BE2C (cell line): ENCODE results near the gene BLID.

Experiments used
- DNase-seq: peaks from one replicate; pipeline ENCODE4 v3.0.0-alpha.2; 2020
- H3K27me3 ChIP-seq: fragments of 250-450 bp; sonication (Bioruptor Pico); 2 replicates; pipeline ENCODE4 v1.5.1; 2020; ENCODE audit warnings: mild to moderate bottlenecking
- H3K36me3 ChIP-seq: fragments of 250-450 bp; sonication (Bioruptor Pico); 2 replicates; pipeline ENCODE4 v1.5.1; 2020; ENCODE audit warnings: mild to moderate bottlenecking
- H3K4me1 ChIP-seq: fragments of 250-450 bp; sonication (Bioruptor Pico); 2 replicates; pipeline ENCODE4 v1.5.1; 2020
- H3K4me3 ChIP-seq: 2 replicates; pipeline ENCODE4 v1.5.1; 2011; ENCODE audit warnings: low read depth, low read length
- H3K9me3 ChIP-seq: fragments of 250-450 bp; sonication (Bioruptor Pico); 2 replicates; pipeline ENCODE4 v1.5.1; 2020
- TF ChIP-seq, protein P1 (sequence below): IDR thresholded peaks from 2 replicates; pipeline ENCODE4 v1.5.1; 2012; ENCODE audit warnings: mild to moderate bottlenecking, low read depth, low read length

BLID gene

DNA sequence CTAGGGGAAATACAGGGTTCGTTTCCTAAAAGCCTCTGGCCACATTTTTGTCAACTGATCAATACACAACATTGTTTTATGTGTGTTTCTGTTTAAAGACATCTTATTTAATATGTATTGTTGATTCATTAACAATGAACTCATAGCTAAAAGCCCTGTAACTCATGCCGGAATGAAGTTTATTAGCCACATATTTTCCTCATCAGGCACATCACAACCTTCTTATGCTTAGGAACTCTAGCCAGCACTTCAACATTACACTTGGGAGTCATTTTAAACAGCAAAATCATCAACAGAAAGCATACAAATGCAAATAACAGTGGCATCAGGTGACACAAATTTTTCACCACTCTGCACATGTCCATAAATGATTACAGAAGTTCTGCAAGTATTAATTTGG is 15.1 kb upstream of the BLID start:
- DNase-seq, result no peak
- no peak overlapping the region for H3K4me3 ChIP-seq
- H3K9me3 ChIP-seq, result no peaks in the 10 kb centered on the region
- no peaks in the 10 kb centered on the region for H3K27me3 ChIP-seq
- H3K4me1 ChIP-seq, result no peaks in the 10 kb centered on the region
- TF ChIP-seq, protein P1, sequence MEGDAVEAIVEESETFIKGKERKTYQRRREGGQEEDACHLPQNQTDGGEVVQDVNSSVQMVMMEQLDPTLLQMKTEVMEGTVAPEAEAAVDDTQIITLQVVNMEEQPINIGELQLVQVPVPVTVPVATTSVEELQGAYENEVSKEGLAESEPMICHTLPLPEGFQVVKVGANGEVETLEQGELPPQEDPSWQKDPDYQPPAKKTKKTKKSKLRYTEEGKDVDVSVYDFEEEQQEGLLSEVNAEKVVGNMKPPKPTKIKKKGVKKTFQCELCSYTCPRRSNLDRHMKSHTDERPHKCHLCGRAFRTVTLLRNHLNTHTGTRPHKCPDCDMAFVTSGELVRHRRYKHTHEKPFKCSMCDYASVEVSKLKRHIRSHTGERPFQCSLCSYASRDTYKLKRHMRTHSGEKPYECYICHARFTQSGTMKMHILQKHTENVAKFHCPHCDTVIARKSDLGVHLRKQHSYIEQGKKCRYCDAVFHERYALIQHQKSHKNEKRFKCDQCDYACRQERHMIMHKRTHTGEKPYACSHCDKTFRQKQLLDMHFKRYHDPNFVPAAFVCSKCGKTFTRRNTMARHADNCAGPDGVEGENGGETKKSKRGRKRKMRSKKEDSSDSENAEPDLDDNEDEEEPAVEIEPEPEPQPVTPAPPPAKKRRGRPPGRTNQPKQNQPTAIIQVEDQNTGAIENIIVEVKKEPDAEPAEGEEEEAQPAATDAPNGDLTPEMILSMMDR, result no peak
- H3K36me3 ChIP-seq, result no peaks in the 10 kb centered on the region

DNA sequence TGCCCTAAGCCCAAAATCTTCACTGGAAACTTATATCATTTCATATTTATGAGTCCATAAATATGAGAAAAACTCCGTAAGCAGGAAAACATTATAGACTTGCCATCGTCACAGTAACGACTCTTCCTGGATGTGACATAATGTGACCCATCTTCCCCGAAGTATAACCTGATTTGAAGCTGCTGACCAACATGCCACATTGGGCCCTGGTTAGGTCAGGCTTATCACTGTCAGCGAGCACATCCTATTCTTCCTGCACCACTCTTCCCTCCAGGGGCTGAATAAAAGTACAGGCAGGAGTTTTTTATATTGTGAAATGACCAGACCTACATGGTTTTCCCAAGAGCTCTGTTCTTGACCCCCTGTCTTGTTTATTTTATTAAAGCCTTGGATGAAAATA is 12.1 kb upstream of the BLID start:
- Histone ChIP-seq H3K27me3 (no peaks in the 10 kb centered on the region), H3K4me3 (no peak overlapping the region), H3K36me3 (no peaks in the 10 kb centered on the region), H3K4me1 (no peaks in the 10 kb centered on the region), H3K9me3 (no peaks in the 10 kb centered on the region)
- no peak for DNase-seq
- TF ChIP-seq, protein P1, result no peak

DNA sequence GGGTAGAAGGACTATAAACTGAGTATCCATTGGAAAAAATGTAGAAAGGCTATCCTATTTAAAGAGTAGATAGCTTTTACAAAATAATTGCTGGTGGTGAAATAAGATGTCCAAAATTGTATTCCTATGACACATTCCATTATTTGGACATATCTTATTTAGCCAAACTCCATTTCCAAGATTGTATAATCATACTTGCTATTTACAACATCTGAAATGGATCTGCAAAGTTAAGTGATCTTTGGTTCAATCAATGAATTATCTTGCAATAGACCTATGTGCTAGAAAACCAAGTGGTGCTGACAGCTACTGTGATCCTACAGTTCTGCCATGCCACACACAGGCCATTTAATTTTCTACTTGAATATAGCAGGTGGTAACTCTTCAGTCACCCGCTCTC is 11.0 kb upstream of the BLID start:
- Histone ChIP-seq H3K4me1 (no peaks in the 10 kb centered on the region), H3K36me3 (no peaks in the 10 kb centered on the region), H3K27me3 (no peaks in the 10 kb centered on the region), H3K9me3 (no peaks in the 10 kb centered on the region), H3K4me3 (no peak overlapping the region)
- TF ChIP-seq, protein P1, result no peak
- no peak for DNase-seq

DNA sequence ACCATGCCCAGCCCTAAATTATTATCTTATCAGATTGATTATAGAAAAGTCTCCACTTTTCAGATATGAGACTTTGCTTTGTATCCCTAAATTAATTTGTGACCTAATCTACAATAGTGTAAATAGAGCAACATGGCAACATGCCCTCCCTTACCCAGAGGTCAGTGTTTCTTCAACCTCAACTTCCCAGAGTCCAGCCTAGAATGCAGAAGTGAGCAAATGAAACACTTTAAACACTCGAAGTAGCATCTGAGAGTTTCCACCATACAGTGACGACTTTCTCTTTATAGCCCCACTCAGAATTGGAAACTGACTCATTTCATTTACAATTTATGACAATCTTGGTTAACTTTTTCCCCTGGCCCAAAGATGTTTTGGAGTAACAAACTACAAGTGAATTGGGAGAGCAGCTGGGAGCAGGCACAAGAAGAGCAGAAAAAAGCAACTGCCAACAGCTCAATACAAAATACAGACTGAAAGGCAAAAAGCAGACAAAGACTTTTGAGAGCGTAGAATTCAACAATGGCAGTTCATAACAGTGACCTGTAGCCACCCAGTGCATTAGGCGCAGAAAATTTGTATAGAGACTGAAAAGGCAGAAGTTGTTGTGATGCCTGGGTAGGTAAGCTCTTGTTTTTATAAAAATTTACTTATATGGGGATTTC is 10.1 kb upstream of the BLID start:
- no peaks in the 10 kb centered on the region for H3K4me1 ChIP-seq
- TF ChIP-seq, protein P1, result no peak

DNA sequence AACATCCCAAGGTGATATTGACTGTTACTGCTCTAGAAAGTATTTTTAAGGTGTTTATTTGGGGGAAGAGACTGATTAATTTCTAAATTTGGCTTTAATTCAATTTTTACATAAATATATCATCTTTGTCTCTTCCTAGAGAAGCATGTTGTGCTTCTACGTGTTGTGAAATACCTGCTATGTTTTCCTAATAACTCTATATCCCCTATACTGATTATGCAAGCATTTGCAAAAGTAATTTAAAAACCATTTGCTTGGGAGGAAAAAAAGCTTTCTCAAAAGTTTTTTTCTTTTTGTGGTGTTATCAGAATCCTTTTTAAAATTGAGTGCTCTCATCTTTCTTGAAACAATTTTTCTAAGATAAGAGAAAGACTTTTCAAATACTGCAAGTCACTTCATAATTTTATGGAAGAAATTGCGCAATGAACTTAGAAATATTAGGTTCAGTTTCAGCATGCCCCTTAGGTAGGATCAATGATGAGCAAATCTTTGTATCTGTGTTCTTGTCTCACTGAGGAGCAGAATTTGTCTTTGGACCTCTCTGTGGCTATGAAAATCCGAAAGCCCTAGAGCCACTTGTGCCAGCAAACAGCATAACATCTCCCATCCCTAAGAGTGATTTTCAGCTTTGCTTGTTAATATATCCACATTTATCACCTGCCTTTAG is 7.4 kb upstream of the BLID start:
- TF ChIP-seq, protein P1, result no peak
- no peaks in the 10 kb centered on the region for H3K4me1 ChIP-seq
- no peak for DNase-seq
- no peak overlapping the region for H3K4me3 ChIP-seq
- H3K27me3 ChIP-seq, result no peaks in the 10 kb centered on the region
- no peaks in the 10 kb centered on the region for H3K9me3 ChIP-seq
- H3K36me3 ChIP-seq, result no peaks in the 10 kb centered on the region

More for the DNA sequence above, 10.1 kb upstream of the BLID start:
- Histone ChIP-seq H3K27me3 (no peaks in the 10 kb centered on the region), H3K36me3 (no peaks in the 10 kb centered on the region), H3K4me3 (no peak overlapping the region), H3K9me3 (no peaks in the 10 kb centered on the region)
- no peak for DNase-seq

DNA sequence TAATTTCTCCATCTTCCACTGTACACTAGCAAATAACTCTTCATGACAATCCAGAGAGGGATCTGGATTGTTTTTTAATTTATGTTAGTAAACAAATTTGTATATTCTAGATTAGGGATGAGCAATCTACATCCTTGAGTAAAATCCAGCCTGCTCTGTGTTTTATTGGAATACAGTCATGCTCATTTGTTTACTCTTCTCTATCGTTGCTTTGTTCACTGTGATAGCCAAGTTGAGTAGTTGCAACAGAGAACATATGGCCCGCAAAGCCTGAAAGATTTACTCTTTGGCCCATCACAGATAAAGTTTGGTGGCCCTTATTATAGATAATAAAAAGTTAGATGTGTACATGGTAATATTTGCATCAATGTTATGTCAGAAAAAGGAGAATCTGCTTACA is 6.2 kb upstream of the BLID start:
- Histone ChIP-seq H3K27me3 (no peaks in the 10 kb centered on the region), H3K4me1 (no peaks in the 10 kb centered on the region), H3K4me3 (no peak overlapping the region), H3K9me3 (no peaks in the 10 kb centered on the region), H3K36me3 (no peaks in the 10 kb centered on the region)
- DNase-seq, result no peak
- TF ChIP-seq, protein P1, result no peak
